Measurements from ENCODE around the gene VAT1. TPM values are rescaled to one million over a fixed set of nuclear protein-coding genes. Genes with fewer than 3 reads are reported as not detected.

Gene VAT1
- 810 and 880 TPM in 2 replicates for total RNA-seq

DNA sequence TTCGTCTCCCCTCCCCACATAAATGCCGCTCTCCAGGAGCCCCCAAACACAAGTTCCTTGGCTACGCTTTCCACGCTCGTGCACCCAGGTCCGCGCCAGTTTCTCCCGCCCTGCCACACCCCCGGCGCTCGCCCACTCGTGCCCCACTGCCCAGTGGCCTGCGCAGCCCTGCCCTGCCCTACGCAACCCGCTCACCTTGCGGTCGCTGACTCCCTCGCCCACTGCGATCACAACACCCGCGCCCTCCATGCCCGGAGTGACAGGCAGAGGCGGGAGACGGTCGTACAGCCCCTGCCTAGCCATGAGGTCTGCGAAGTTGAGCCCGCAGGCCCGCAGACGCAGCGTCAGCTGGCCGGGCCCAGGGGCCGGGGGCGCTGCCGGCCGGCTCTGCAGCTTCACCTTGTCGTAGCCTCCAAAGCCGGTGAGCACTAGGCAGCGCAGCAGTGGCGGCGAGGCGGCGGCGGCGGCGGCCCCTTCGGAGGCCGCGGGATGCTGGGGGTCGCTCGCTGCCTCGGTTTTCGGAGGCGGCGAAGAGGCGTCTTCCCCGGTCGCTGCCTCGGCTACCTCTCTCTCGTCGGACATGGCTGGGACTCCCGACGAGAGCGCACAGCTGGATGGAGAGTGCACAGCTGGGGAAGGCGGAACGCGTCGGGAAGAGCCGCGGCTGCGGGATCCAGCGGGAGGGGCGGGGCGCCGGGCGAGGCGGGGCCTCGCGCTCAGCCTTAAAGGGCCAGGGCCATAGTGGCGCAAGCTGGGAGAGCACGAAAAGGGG is at the start of gene VAT1:
TSS of gene VAT1 (minus strand) at position 645 of the 772 bp plus-strand sequence. CDS start at position 582, 63 bp downstream.

DNA sequence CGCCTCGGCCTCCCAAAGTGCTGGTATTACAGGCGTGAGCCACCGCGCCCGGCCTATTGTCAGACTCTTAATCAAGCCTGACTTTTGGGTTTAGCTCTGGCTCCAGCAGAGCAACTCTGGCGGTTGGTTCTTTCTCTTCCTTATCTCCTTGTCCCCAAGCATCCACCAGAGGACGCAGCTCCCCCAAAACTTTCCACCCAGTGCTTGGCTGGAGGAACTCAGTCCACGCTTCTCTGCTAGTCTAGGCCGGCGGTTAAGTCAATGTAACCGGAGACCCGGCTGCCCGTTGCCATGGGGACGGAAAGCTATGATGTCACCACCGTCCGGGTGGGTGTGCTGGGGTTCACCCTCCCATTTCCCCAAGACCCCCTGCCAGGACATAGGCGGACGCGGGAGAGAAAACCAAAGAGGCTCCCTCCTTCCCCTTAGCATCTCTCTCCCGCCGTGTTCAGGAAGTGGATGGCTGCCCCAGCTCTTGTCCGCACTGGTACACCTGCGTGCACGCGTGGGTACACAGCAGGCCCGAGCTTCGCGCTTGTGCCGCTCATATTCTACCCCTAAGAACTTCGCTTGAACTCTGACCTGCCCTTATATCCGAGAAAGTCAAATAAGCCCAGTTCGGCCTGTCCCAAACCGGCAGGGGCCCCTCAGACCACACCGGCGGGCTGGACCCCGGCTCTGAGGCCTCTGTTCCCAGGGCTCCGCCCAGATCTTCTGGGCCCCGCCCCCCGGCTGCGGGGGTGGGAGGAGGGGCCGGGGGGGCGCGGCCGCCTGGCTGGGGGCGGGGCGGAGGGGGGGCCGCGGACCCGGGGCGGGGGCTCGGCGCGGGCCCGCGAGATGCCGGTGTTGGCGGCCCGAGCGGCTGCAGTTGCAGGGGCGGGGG is 2.5 kb upstream of the VAT1 start, which contains the start of gene RND2:
TSS of gene RND2 (plus strand) at position 825 of the 883 bp plus-strand sequence. CDS start 117 bp downstream, outside the sequence.

DNA sequence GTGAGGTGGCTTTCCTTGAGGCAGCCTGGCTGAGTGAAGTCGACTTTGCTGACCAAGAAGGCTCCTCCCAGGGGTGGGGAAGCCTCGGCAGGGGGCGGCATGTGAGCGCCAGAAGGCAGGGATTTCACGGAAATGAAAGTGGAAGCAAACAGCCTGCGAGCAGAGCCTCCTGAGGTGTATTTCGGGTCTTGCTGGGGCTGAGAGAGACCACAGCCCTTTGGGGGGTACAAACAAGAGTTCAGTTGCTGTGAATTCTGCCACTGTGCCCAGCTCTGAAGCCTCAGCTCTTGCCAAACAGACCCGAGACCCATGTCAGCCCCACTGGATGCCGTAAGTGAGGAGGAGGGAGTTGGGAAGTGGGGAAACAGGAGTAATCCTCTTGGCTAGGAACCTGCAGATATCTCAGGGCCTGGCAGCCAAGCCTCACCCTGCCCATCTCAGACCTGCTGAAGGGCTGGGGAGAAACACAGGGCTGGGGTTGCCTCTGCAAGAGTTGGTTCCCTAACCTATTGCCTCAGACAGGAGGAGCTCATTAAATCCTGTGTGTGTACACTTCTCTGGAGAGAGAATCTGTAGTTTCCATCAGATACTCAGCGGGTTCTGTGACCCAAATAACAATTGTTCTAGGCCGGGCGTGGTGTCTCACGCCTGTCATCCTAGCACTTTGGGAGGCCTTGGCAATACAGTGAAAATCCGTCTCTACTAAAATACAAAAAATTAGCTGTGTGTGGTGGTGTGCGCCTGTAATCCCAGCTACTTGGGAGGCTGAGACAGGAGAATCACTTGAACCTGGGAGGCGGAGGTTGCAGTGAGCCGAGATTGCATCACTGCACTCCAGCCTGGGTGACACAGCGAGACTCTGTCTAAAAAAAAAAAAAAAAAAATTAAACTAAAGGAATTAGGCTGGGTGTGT is 15.3 kb downstream of the VAT1 start, which contains the start of gene IFI35:
TSS of gene IFI35 (plus strand) at position 146 of the 913 bp plus-strand sequence. CDS start at position 310, 164 bp downstream.

DNA sequence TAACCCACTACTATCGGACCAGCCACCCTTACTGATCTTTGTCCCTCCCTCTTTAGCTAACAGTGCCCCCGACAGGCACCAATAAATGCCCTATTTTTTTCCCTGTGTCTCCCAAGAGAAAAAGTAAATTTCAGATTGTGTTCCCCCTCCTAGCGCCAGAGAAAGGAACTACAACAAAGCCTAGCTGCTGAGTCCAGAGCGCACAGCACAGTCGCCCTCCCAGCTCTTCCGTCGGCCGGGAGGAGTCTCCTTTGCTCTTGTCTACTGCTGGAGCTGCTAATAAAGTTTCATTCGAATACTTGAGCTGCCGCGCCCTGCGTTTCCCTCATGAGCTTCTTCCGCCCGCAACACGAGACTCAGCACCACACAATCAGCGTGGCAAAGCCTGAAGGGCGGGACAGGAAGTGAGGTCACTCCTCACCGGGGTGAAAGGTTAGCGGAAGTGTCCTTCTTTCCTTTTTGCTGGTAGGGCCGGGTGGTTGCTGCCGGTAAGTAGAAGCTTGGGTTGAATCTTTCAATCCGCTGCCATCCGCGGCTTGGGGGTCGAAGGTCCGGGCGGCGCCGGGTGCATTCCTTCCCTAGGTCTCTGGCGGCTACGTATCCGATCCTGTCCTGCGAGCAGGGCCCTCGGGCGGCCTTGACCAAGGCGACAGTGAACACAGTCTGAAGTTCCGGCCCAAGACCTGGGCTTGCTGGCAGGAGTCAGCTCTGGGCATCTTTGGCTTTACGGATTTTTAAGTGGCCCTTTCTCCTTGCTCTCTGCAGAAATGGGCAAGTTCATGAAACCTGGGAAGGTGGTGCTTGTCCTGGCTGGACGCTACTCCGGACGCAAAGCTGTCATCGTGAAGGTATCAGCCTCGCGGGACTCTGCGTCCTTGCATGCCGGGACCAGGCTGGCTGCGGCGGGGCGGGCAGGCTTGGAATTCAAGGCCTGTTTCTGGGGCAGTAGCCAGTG is 23.9 kb downstream of the VAT1 start, which contains the start of gene RPL27:
TSS of gene RPL27 (plus strand) at position 436 of the 955 bp plus-strand sequence. CDS start at position 768, 332 bp downstream.

DNA sequence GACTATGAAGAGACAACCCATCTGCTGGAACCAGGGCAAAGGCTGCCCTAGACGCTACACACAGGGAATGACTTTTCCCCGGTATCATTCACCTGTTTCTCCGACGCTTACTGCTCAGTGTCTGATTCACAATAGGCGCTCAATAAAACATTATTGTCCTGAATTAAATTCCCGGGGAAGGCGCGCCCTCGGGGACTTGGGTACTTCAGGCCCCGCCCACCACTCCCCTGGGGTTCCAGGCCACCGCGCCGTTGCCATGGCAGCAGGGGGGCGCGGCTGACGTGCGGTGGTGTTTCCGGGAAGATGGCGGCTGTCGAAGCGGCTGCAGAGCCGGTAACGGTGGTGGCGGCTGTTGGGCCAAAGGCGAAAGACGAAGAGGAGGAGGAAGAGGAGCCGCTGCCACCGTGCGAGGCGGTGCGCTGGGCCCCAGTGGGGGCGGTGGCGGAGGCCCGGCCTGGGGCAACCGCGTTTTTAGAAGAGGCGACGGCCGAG is 41.9 kb downstream of the VAT1 start, which contains the start of gene RUNDC1:
TSS of gene RUNDC1 (plus strand) at position 292 of the 492 bp plus-strand sequence. CDS start at position 304, 12 bp downstream.

DNA sequence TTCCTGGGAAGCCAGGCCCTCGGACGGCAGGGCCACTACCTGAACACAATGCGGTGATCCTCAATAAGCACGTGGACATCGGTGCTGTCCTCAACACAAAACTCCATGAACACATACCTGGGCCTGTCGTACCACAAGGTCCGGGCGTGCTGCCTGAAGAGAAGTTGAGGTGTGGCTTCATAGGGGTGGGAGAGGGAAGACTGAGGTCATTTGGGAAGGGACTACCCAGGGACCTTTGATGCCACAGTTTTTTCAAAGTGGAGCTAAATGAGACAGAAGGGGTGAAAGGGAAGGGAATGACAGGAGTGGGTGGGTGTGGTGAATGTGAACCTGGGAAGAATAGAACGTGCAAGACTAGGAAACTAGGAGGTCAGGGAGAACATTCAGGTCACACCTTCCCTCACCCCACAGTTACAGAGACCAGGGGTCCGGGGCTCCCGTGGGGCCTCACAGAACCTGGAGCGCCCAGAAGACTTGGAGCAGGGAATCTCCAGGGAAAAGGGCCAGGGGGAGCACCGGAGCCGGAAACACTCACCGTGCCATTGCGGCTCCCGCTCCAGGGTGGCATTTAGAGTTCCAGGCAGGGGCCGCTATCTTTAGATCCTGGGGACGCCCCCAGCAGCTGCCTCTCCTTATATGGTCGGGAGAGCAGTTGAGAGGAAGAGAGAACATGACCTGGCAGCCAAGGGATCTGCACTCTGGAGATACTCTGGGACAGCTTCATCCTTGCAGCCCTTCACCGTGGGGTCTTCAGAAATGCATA is 42.5 kb downstream of the VAT1 start, which contains the start of gene PTGES3L:
TSS of gene PTGES3L (minus strand) at position 570 of the 763 bp plus-strand sequence. CDS start at position 543, 27 bp downstream.

Other genes with a start within 250 kb of the VAT1 start
- 70.7 and 88.0 TPM in 2 replicates for gene VPS25, start 248.9 kb downstream of the VAT1 start, total RNA-seq
- gene WNK4, start 241.8 kb downstream of the VAT1 start, total RNA-seq, result 2.9 and 3.7 TPM in 2 replicates
- gene COA3, start 223.7 kb downstream of the VAT1 start, total RNA-seq, result 85.2 and 103 TPM in 2 replicates
- gene CNTD1, start 223.5 kb downstream of the VAT1 start, total RNA-seq, result not detected in 2 replicates
- gene BECN1, start 198.1 kb downstream of the VAT1 start, total RNA-seq, result 97.8 and 99.6 TPM in 2 replicates
- gene PSME3, start 189.0 kb downstream of the VAT1 start, total RNA-seq, result 119 and 146 TPM in 2 replicates
- 0.20 and 0.27 TPM in 2 replicates for gene AOC2, start 177.8 kb downstream of the VAT1 start, total RNA-seq
- gene AOC3, start 171.2 kb downstream of the VAT1 start, total RNA-seq, result 0.40 TPM in 1 of 2 replicates, not detected in the other
- not detected in 2 replicates for gene G6PC1, start 121.6 kb downstream of the VAT1 start, total RNA-seq
- gene AARSD1, start 57.9 kb downstream of the VAT1 start, total RNA-seq, result 24.7 and 41.7 TPM in 2 replicates
- gene PTGES3L, start 42.3 kb downstream of the VAT1 start, total RNA-seq, result not detected in 2 replicates
- gene RUNDC1, start 41.8 kb downstream of the VAT1 start, total RNA-seq, result 8.6 and 10.1 TPM in 2 replicates
- 1,175 and 1,267 TPM in 2 replicates for gene RPL27, start 24.0 kb downstream of the VAT1 start, total RNA-seq
- gene IFI35, start 15.6 kb downstream of the VAT1 start, total RNA-seq, result 93.7 and 97.2 TPM in 2 replicates
- under 0.01 and 0.20 TPM in 2 replicates for gene RND2, start 2.8 kb upstream of the VAT1 start, total RNA-seq
- 27.7 and 31.8 TPM in 2 replicates for gene BRCA1, start 103.0 kb upstream of the VAT1 start, total RNA-seq
- 51.3 and 60.7 TPM in 2 replicates for gene NBR1, start 148.8 kb upstream of the VAT1 start, total RNA-seq
- gene TMEM106A, start 189.5 kb upstream of the VAT1 start, total RNA-seq, result 5.5 and 6.4 TPM in 2 replicates
- not detected in 2 replicates for gene CCDC200, start 206.2 kb upstream of the VAT1 start, total RNA-seq
- gene RNU2-1, start 211.6 kb upstream of the VAT1 start, total RNA-seq, result not detected in 2 replicates

Measured in mammary microvascular endothelial cell (primary cell).